SK-N-DZ (cell line): ENCODE measurements around the gene CXCL11.
A peak's percentile ranks its signal among the peaks of the same experiment; 100 is the strongest.
"Not testable (repeated sequence)": the region's sequence is repeated elsewhere in the genome, so short reads cannot be mapped to it uniquely, and the experiment has no call there.

ENCODE experiments used
- DNase-seq: peaks from one replicate; pipeline ENCODE4 v3.0.0-alpha.2; 2015; ENCODE audit warnings: low spot score

CXCL11 gene

DNA sequence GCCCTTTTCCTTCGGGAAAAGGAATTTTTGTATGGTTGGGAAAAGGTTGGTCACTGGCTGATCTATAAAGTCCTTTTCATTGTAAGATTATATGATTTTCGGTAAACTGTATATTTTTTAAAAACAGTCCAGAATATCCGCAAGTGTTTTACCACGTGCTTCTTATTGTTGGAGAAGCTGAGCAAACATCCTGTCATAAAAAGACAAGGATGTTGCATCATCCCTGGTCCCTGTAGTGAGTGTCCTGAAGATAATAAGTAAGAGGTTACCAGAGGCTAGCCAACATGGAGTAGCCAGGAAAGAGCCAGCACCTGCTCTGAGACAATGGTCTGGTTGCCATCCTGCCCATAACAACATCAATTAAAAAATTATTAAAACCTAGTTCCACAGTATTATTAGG, 33.7 kb downstream of the CXCL11 start:
- DNase-seq: no peak

DNA sequence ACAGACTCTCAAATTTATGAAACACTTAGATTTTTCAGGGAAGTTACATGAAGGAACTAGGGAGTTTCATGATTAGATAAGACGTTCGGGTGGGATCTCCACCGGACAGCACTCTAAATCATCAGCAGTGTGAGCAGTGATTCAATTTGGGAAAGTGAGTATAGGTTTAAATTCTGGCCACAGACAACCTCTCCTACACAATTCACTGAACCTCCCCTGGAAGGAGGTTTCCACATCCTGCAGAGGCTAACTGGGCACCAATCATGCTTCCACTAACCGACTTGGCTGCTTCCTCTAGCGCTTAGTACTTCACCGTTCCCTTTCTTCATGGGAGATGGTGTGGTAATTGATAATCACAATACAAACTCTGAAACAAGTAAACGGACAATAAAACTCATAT, 34.2 kb downstream of the CXCL11 start:
- no peak for DNase-seq

DNA sequence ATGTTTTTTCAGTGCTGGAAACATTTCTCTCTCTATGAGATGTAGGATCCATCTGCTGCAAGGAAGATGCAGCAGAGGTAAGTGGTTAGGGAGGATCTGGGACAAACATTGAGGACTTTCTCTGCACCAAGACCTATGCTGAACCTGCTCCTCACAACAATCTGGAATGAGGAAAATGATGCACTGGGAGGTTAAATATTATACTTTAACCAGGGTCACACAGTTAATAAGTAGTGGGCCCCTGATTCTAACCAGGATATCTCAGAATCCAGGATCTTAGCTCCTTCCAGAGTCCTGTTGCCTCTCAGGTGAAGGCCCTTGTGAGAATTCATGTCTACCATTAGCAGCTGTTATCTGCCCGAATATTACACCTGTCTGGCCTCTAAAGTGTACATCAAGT, 35.6 kb downstream of the CXCL11 start:
- DNase-seq: no peak

DNA sequence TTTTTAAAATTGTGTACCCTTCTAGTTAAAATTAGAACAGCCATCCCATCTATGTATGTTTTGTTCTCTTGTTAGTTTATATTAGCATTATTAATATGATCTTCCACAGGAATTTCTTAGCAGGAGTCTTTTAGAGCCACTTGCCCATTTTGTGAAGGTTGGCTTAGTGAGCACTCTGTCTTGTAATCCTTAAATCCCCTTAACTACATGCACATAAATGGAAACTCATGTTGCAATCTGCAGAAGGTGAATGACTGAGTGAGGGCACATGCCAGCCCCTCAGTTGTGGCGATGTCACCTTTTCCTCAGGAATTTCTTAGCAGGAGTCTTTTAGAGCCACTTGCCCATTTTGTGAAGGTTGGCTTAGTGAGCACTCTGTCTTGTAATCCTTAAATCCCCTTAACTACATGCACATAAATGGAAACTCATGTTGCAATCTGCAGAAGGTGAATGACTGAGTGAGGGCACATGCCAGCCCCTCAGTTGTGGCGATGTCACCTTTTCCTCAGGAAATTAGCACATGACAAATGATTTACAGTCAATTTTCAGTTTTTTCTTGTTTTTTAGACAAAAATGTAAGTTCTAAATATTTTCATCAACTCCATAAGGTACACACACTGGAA, 37.2 kb downstream of the CXCL11 start:
- DNase-seq: not testable (repeated sequence)

DNA sequence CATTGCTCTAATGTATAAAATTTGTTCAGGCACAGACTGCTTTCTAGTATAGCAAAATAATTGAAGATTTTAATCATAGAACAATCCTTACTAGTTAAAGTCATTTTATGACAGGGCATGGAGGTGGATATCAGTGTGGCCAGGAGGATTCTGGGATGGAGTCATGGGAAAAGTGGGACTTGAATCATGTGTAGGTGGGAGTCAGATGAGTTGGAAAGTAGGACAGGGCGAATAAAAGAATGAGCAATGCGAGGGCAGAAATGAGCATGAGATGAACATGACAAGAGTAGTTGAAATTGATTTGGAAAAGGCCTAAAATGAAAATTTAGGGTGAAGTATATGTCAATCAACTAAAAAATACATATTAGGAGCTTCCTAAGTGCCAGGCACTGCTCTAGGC, 37.9 kb downstream of the CXCL11 start:
- DNase-seq: no peak

DNA sequence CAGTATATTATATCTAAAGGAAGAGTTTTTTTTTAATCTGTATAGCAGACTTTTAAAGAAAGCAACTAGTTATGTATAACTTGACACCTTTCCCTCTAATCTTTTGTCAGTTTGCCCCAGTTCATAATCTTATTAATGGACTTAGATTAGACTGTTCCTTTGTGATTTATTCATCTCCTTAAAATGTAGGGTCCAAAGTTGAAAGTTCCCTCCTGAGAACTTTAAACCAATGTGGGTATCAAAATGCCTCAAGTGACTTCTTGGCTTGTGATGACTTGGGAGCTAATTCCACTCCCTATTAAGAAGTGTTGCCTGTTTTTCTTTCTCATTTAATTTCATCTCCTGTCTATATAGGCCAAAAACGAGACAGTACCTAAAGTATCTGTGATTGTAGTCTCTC, 38.8 kb downstream of the CXCL11 start:
- DNase-seq: no peak

DNA sequence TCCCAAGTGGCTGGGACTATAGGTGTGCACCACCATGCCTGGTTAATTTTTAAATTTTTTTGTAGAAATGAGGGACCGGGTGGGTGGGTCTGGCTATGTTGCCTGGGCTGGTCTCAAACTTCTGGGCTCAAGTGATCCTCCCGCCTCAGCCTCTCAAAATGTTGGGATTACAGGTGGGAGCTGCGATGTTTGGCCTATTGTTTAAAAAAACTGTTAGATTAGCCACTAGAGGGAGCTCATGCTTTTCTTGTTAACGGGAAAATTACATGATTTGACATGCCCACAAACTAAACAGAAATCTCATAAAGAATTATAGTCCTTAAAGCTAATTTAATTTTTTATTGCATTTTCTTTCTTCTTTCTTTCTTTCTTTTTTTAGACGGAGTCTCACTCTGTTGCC, 40.1 kb downstream of the CXCL11 start:
- DNase-seq: peak; percentile 37

DNA sequence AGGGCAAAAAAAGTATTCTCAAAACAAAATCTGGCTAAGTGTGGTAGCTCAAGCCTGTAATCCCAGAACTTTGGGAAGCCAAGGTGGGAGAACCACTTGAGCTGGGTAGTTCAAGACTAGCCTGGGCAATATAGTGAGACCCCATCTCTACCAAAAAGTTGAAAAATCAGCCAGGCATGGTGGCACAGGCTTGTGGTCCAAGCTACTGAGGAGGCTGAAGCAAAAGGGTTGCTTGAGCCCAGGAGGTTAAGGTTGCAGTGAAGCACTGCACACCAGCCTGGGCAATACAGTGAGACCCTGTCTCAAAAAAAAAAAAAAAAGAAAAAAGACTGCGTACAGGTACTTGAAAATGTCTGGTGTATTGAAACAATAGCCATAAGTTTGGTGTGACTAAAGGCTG, 43.4 kb downstream of the CXCL11 start:
- no peak for DNase-seq

DNA sequence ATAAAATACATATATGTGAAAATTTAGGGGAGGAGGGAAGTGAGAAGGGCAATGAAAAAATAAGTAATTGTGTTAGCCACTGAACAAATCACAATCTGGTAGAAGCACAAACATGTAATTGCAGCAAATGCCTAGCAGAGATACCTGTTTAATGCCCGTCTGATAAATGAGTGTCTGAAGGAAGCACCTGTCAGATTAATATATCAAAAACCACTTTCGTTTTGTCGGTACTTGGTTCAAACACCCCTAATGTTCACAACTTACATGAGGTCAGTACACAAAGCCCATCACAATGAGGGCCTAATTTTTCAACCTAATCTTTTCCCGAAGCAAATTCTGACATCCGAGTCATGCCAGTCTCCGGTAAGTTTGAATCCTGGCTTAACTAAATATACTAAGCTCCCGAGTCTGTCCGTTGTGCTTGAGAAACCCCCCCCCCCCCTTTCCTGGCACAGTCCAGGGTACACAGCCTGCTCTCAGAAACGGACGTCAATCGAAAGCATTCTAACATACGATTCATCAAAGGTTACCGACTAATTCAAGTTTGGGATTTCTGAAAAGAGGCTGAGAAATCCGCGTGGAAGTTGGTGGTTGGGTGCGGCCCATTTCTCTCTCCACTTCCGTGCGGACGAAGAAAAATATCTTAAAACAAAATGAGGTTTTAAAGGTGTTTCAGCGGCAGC, 45.9 kb downstream of the CXCL11 start:
- no peak for DNase-seq

DNA sequence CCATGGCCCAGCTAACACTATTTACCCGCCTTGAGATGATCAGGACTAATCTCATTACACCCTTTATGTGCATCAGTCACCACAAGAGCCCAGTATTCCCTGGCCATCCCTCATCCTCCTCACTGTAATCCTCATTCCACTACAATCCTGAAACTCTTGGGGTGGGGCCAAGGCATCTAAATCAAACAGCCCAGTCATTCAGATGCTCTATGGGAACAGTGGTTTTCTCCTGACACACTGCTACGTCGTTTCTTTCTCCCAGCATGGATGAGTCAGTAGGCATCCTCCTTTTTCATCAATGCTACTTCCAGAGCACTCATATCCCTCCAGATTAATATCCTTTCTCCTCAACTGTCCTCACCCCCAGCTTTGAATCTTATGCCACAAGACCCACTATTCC, 50.8 kb downstream of the CXCL11 start:
- no peak for DNase-seq
